K562 (cell line): ENCODE data around the gene PPP1R15A. TPM values are rescaled to one million over a fixed set of nuclear protein-coding genes. Genes with fewer than 3 reads are reported as not detected.

ENCODE experiments used
- BDP1 ChIP-seq: IDR thresholded peaks from 3 replicates; pipeline ENCODE4 v1.6.1; 2011; ENCODE audit not compliant: insufficient read length, insufficient read depth
- CREB3L1 ChIP-seq: fragments of 450-650 bp; IDR thresholded peaks from 2 replicates; pipeline ENCODE4 v1.6.1; 2014; ENCODE audit warnings: low read depth, mild to moderate bottlenecking, moderate library complexity, borderline replicate concordance
- ESRRA ChIP-seq: fragments of 450-650 bp; IDR thresholded peaks from 2 replicates; pipeline ENCODE4 v1.6.1; 2014; ENCODE audit warnings: low read depth, mild to moderate bottlenecking, moderate library complexity, borderline replicate concordance
- HES1 ChIP-seq: fragments of 450-650 bp; IDR thresholded peaks from 2 replicates; pipeline ENCODE4 v1.6.1; 2016; ENCODE audit warnings: low read depth, mild to moderate bottlenecking, moderate library complexity
- KLF13 ChIP-seq: fragments of 450-650 bp; IDR thresholded peaks from 2 replicates; pipeline ENCODE4 v1.6.1; 2016; ENCODE audit warnings: missing genetic modification characterization, low read depth, mild to moderate bottlenecking, missing compliant biosample characterization, moderate library complexity, borderline replicate concordance
- RBM15 ChIP-seq: fragments of 200-400 bp; formaldehyde crosslinking; IDR thresholded peaks from 2 replicates; pipeline ENCODE4 v1.6.1; 2018; ENCODE audit warnings: mild to moderate bottlenecking, low read length, moderate library complexity; ENCODE audit not compliant: insufficient read depth
- SOX6 ChIP-seq: fragments of 450-650 bp; IDR thresholded peaks from 2 replicates; pipeline ENCODE4 v1.6.1; 2014; ENCODE audit warnings: mild to moderate bottlenecking
- TEAD1 ChIP-seq, 2 experiments: fragments of 450-650 bp in 1 of 2; sonication (generic) in 1 of 2; formaldehyde crosslinking; IDR thresholded peaks; 2 replicates each; pipeline versions ENCODE4 v1.4.0 to v1.8.0; 2020 to 2022; ENCODE audit warnings: mild to moderate bottlenecking in 2 of 2, missing genetic modification reagents in 1 of 2
- ZBTB1 ChIP-seq: sonication (generic); formaldehyde crosslinking; IDR thresholded peaks from 2 replicates; pipeline ENCODE4 v1.8.1; 2023; ENCODE audit warnings: missing genetic modification reagents, low read depth, mild to moderate bottlenecking, borderline replicate concordance
- ZBTB33 ChIP-seq: sonication (generic); formaldehyde crosslinking; IDR thresholded peaks from 2 replicates; pipeline ENCODE4 v1.8.1; 2023; ENCODE audit warnings: mild to moderate bottlenecking, missing genetic modification reagents
- ZBTB9 ChIP-seq: fragments of 450-650 bp; formaldehyde crosslinking; IDR thresholded peaks from 2 replicates; pipeline ENCODE4 v1.4.0; 2020; ENCODE audit warnings: mild to moderate bottlenecking, moderate library complexity
- ZNF407 ChIP-seq: fragments of 450-650 bp; IDR thresholded peaks from 2 replicates; pipeline ENCODE4 v1.6.1; 2016; ENCODE audit warnings: low read depth
- polyA plus RNA-seq, 8 experiments: library from polyadenylated mRNA; depleted of rRNA in 4 of 8; stranded (reverse) in 5 of 8; unstranded in 3 of 8; fragments of >200 nt; fragmentation: Nextera tagmentation in 2 of 8; fragmentation: Illumina TruSeq in 1 of 8; extraction: Ambion mirVana in 2 of 8; extraction: Trizol in 1 of 8; gene quantifications; 2 replicates each; pipeline versions ENCODE4 v1.2.1 to v1.2.3, GENCODE V29; 2011 to 2014; ENCODE audit warnings: inconsistent platforms in 1 of 8, missing spikeins in 1 of 8
- total RNA-seq, 7 experiments: library from RNA; depleted of rRNA in 6 of 7; stranded (reverse); fragments of >200 nt in 6 of 7; fragmentation: Illumina TruSeq in 2 of 7; extraction: Trizol in 2 of 7; gene quantifications; 2 replicates each; pipeline versions ENCODE4 v1.2.1 to v1.2.3, GENCODE V29; 2011 to 2021; ENCODE audit warnings: low replicate concordance in 1 of 7

PPP1R15A gene
- total and polyA plus RNA-seq, 9 of the 15 experiments (the other 6 are each of a cell fraction or from before 2014, with no cell fraction given), result 0.42 to 73.7 (median 44.0) TPM

- TF ChIP-seq ZNF407 (peak; percentile 84), BDP1 (no peak), HES1 (peak; percentile 98), KLF13 (tag) (no peak; the same call in 1 of the 2 replicates), SOX6 (peak; percentile 97), ZBTB9 (CRISPR knock-in tag) (0 out of 2 replicates have a peak, but pooled peaks have one; percentile 31), ZBTB33 (no peak), RBM15 (no peak), CREB3L1 (peak; percentile 38; the same call in 1 of the 2 replicates), ESRRA (peak; percentile 71), ZBTB1 (CRISPR knock-in tag) (no peak), TEAD1 (CRISPR knock-in tag; IDR thresholded peaks at IDR 0.05) (peak; percentile 29 to 88)
Observed at GRCh38 chr19:48873476-48874302, 1.5 kb downstream of the PPP1R15A start (continued).
